Naive thymus-derived CD4-positive, alpha-beta T cell (primary cell): ENCODE measurements around the gene AP1B1. TPM values are rescaled to one million over a fixed set of nuclear protein-coding genes. Genes with fewer than 3 reads are reported as not detected.

Experiments
- ATAC-seq: fragments of 150-1000 bp; cut with Tn5 transposase; 2 replicates; pipeline ENCODE4 v1.10.0; 2021; ENCODE audit warnings: mild to moderate bottlenecking, moderate library complexity
- CTCF ChIA-PET: fragments of 350-600 bp; sonication (Branson Sonifier 250); formaldehyde crosslinking; loops from one replicate; lab custom pipeline; 2021; ENCODE audit warnings: antibody characterized with exemption; lab: Charles Lee
- POLR2A ChIA-PET: fragments of 350-600 bp; sonication (Branson Sonifier 250); formaldehyde crosslinking; loops from one replicate; lab custom pipeline; 2021; ENCODE audit warnings: antibody characterized with exemption, inconsistent platforms; lab: Charles Lee
- DNase-seq, 9 donors: peaks; one replicate each; pipeline versions ENCODE4 v3.0.0 to v3.0.0-alpha.2; 2020 to 2022; ENCODE audit warnings: mixed read lengths in 1 of 9
- H3K27ac ChIP-seq: one replicate; pipeline ENCODE4 v1.7.0; 2013; ENCODE audit warnings: mild to moderate bottlenecking, low read depth, low read length, moderate library complexity
- H3K27me3 ChIP-seq, 2 donors: one replicate each; pipeline ENCODE4 v1.7.0; 2013; ENCODE audit warnings: low read length in 2 of 2, mild to moderate bottlenecking in 2 of 2, moderate library complexity in 2 of 2; ENCODE audit not compliant: control insufficient read depth in 2 of 2, insufficient read depth in 2 of 2
- H3K36me3 ChIP-seq, 3 experiments: 1 replicate in 2 of 3; 2 replicates in 1 of 3; pipeline ENCODE4 v1.7.0; 2013; ENCODE audit warnings: low read length in 3 of 3, mild to moderate bottlenecking in 3 of 3, moderate library complexity in 1 of 3; ENCODE audit not compliant: insufficient read depth in 3 of 3, control insufficient read depth in 2 of 3
- H3K4me1 ChIP-seq, 2 donors: one replicate each; pipeline ENCODE4 v1.7.0; 2013; ENCODE audit warnings: low read length in 2 of 2, mild to moderate bottlenecking in 2 of 2, moderate library complexity in 1 of 2; ENCODE audit not compliant: control insufficient read depth in 2 of 2, insufficient read depth in 2 of 2
- H3K4me3 ChIP-seq: 2 replicates; pipeline ENCODE4 v1.7.0; 2013; ENCODE audit warnings: mild to moderate bottlenecking, low read length
- H3K9me3 ChIP-seq, 3 experiments: 1 replicate in 2 of 3; 2 replicates in 1 of 3; pipeline ENCODE4 v1.7.0; 2013; ENCODE audit warnings: low read length in 3 of 3; ENCODE audit not compliant: control insufficient read depth in 2 of 3
- H3K27ac Mint-ChIP-seq, 9 donors: one replicate each; pipeline ENCODE4 v1.8.0; 2020 to 2022; ENCODE audit warnings: mixed read lengths in 9 of 9, mild to moderate bottlenecking in 8 of 9, moderate library complexity in 5 of 9, inconsistent platforms in 2 of 9
- H3K27me3 Mint-ChIP-seq, 5 donors: one replicate each; pipeline ENCODE4 v1.8.0; 2021 to 2022; ENCODE audit warnings: mixed read lengths in 5 of 5, mild to moderate bottlenecking in 1 of 5
- H3K36me3 Mint-ChIP-seq, 5 donors: one replicate each; pipeline ENCODE4 v1.8.0; 2020 to 2022; ENCODE audit warnings: mixed read lengths in 5 of 5, mild to moderate bottlenecking in 3 of 5, inconsistent platforms in 1 of 5
- H3K4me1 Mint-ChIP-seq, 7 donors: one replicate each; pipeline ENCODE4 v1.8.0; 2020 to 2022; ENCODE audit warnings: mixed read lengths in 7 of 7, mild to moderate bottlenecking in 3 of 7, inconsistent platforms in 1 of 7
- H3K4me3 Mint-ChIP-seq, 10 donors: one replicate each; pipeline ENCODE4 v1.8.0; 2020 to 2022; ENCODE audit warnings: mild to moderate bottlenecking in 10 of 10, mixed read lengths in 10 of 10, moderate library complexity in 6 of 10, inconsistent platforms in 2 of 10
- H3K9me3 Mint-ChIP-seq, 11 donors: one replicate each; pipeline ENCODE4 v1.8.0; 2020 to 2022; ENCODE audit warnings: mixed read lengths in 11 of 11, mild to moderate bottlenecking in 4 of 11, inconsistent platforms in 1 of 11, moderate library complexity in 1 of 11
- intact Hi-C, 2 donors: fragments of 100-400 bp; cut with micrococcal nuclease; formaldehyde crosslinking; loops; one replicate each; pipeline ENCODE4 v1.15.1; 2023
- polyA plus RNA-seq, 2 donors: library from polyadenylated mRNA; unstranded; fragments of 300-500 nt; fragmentation: Illumina TruSeq; gene quantifications; one replicate each; pipeline ENCODE4 v1.2.3, GENCODE V29; 2021
- total RNA-seq, 6 experiments: library from RNA in 5 of 6; stranded (reverse) in 5 of 6; gene quantifications; 1 replicate in 5 of 6; 2 replicates in 1 of 6; pipeline ENCODE4 v1.2.3 and lab custom pipeline; 2021 to 2026

AP1B1 gene
- total and polyA plus RNA-seq, 7 experiments from 2014 or later = 15.0 to 77.7 (median 38.9) TPM

GRCh38 chr22:29302402-29302680 lies 86.0 kb downstream of the AP1B1 start:
- no peak overlapping the region for H3K4me3 ChIP-seq
- Mint-ChIP-seq H3K27me3 (peaks cover under 1 to 18% (median 11%) of the 10 kb centered on the region in 5 donors), H3K4me1 (peaks cover 8 to 22% (median 9%) of the 10 kb centered on the region in 7 donors), H3K9me3 (peaks cover 0 to 1% (median 0%) of the 10 kb centered on the region in 11 donors), H3K27ac (no peak overlapping the region), H3K36me3 (peaks cover 11 to 33% (median 17%) of the 10 kb centered on the region in 5 donors), H3K4me3 (no peak overlapping the region)
- CTCF ChIA-PET = no interaction called here
- peaks cover 0 to 7% of the 10 kb centered on the region in 2 donors for H3K27me3 ChIP-seq
- no peak overlapping the region for H3K27ac ChIP-seq
- no peak for DNase-seq
- peaks cover 14 to 34% (median 17%) of the 10 kb centered on the region in 3 experiments for H3K36me3 ChIP-seq
- H3K9me3 ChIP-seq = no peaks in the 10 kb centered on the region
- no peak for ATAC-seq
- intact Hi-C loops = loop anchor here in 1 of 2 donors (5.0 kb wide), 1 partner anchor 35 kb away; the partner anchor contains the start of genes EWSR1 and RHBDD3
- H3K4me1 ChIP-seq = peaks cover 3 to 10% of the 10 kb centered on the region in 2 donors
- POLR2A ChIA-PET = no interaction called here

- ChIA-PET CTCF (no interaction called here), POLR2A (no interaction called here)
- Histone ChIP-seq H3K36me3 (peaks cover 19 to 39% (median 22%) of the 10 kb centered on the region in 3 experiments), H3K27me3 (peaks cover 0 to 7% of the 10 kb centered on the region in 2 donors), H3K4me3 (no peak overlapping the region), H3K4me1 (peaks cover 3 to 10% of the 10 kb centered on the region in 2 donors), H3K9me3 (no peaks in the 10 kb centered on the region), H3K27ac (no peak overlapping the region)
- peaks cover 0 to 17% (median 10%) of the 10 kb centered on the region in 5 donors for H3K27me3 Mint-ChIP-seq
- DNase-seq (no peak), ATAC-seq (no peak)
- peaks cover 0 to 1% (median 0%) of the 10 kb centered on the region in 11 donors for H3K9me3 Mint-ChIP-seq
- peaks cover 11 to 37% (median 17%) of the 10 kb centered on the region in 5 donors for H3K36me3 Mint-ChIP-seq
- intact Hi-C loops = loop anchor here in 1 of 2 donors (5.0 kb wide), 1 partner anchor 35 kb away; the partner anchor contains the start of genes EWSR1 and RHBDD3
- H3K4me3 Mint-ChIP-seq = no peak overlapping the region
- H3K4me1 Mint-ChIP-seq = peaks cover 7 to 21% (median 8%) of the 10 kb centered on the region in 7 donors
- peak overlapping the region in 2 of 9 donors; percentile 22 to 29 for H3K27ac Mint-ChIP-seq
These were observed 86.5 kb downstream of the AP1B1 start for GRCh38 chr22:29301716-29302401.

GRCh38 chr22:29300807-29301601 lies 87.4 kb downstream of the AP1B1 start:
- Histone ChIP-seq H3K27me3 (peaks cover 0 to 7% of the 10 kb centered on the region in 2 donors), H3K9me3 (no peaks in the 10 kb centered on the region), H3K4me1 (peaks cover 0 to 3% of the 10 kb centered on the region in 2 donors), H3K36me3 (peaks cover 27 to 48% (median 29%) of the 10 kb centered on the region in 3 experiments), H3K27ac (no peak overlapping the region), H3K4me3 (no peak overlapping the region)
- Mint-ChIP-seq H3K4me1 (peaks cover 2 to 17% (median 6%) of the 10 kb centered on the region in 7 donors), H3K27ac (peak overlapping the region in 6 of 9 donors; percentile 22 to 69 (median 32)), H3K27me3 (peaks cover 0 to 14% (median 9%) of the 10 kb centered on the region in 5 donors), H3K4me3 (no peak overlapping the region), H3K9me3 (peaks cover 0 to 1% (median 0%) of the 10 kb centered on the region in 11 donors), H3K36me3 (peaks cover 11 to 42% (median 18%) of the 10 kb centered on the region in 5 donors)
- no peak for DNase-seq
- intact Hi-C loops = loop anchor here in 1 of 2 donors (5.0 kb wide), 1 partner anchor 34 kb away; the partner anchor contains the start of genes EWSR1 and RHBDD3
- CTCF ChIA-PET = no interaction called here
- POLR2A ChIA-PET = no interaction called here
- ATAC-seq = peak; percentile 12

- H3K36me3 Mint-ChIP-seq = peaks cover 11 to 47% (median 20%) of the 10 kb centered on the region in 5 donors
- H3K9me3 Mint-ChIP-seq = no peaks in the 10 kb centered on the region
- ATAC-seq = no peak
- peak overlapping the region in 2 of 9 donors; percentile 9 to 31 for H3K27ac Mint-ChIP-seq
- ChIA-PET POLR2A (no interaction called here), CTCF (no interaction called here)
- no peak for DNase-seq
- H3K4me3 Mint-ChIP-seq = no peak overlapping the region
- Histone ChIP-seq H3K27ac (no peak overlapping the region), H3K36me3 (peaks cover 33 to 53% (median 34%) of the 10 kb centered on the region in 3 experiments), H3K4me3 (no peak overlapping the region), H3K27me3 (peaks cover 0 to 4% of the 10 kb centered on the region in 2 donors), H3K4me1 (no peaks in the 10 kb centered on the region), H3K9me3 (no peaks in the 10 kb centered on the region)
- peaks cover 0 to 11% (median 3%) of the 10 kb centered on the region in 7 donors for H3K4me1 Mint-ChIP-seq
- intact Hi-C loops = loop anchor here in 1 of 2 donors (5.0 kb wide), 1 partner anchor 33 kb away; the partner anchor contains the start of genes EWSR1 and RHBDD3
- H3K27me3 Mint-ChIP-seq = peaks cover 0 to 12% (median 5%) of the 10 kb centered on the region in 5 donors
These were observed 87.9 kb downstream of the AP1B1 start for GRCh38 chr22:29300467-29300806.

DNA sequence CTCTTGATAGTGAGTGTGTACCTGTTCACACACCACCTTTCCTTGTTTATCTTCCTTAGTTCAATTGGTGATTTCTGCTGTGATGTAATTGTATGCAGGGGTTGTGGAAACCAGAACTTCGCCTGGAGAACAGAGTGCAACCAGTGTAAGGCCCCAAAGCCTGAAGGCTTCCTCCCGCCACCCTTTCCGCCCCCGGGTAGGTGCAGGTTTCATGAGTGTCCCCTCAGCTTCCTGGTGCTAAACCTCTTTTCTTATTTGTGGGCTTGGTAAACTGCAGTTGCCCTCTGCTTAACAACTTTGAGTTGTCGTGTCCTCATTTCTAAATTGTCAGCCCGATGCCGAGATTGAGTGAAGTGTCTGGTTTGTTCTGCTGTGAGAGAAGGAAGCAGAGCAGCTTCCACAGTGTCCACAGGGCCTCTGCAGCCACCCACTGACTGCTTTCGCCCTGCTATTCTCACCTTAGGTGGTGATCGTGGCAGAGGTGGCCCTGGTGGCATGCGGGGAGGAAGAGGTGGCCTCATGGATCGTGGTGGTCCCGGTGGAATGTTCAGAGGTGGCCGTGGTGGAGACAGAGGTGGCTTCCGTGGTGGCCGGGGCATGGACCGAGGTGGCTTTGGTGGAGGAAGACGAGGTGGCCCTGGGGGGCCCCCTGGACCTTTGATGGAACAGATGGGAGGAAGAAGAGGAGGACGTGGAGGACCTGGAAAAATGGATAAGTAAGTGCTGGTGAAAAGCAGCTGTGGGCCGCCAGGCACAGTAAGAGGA lies 89.1 kb downstream of the AP1B1 start:
- Histone ChIP-seq H3K27ac (no peak overlapping the region), H3K4me3 (no peak overlapping the region), H3K4me1 (no peaks in the 10 kb centered on the region), H3K36me3 (peaks cover 34 to 65% (median 38%) of the 10 kb centered on the region in 3 experiments), H3K9me3 (no peaks in the 10 kb centered on the region), H3K27me3 (no peaks in the 10 kb centered on the region)
- Mint-ChIP-seq H3K9me3 (no peaks in the 10 kb centered on the region), H3K36me3 (peaks cover 11 to 47% (median 22%) of the 10 kb centered on the region in 5 donors), H3K27ac (peak overlapping the region in 7 of 9 donors; percentile 7 to 66 (median 36)), H3K4me3 (no peak overlapping the region), H3K4me1 (peaks cover 0 to 11% (median 3%) of the 10 kb centered on the region in 7 donors), H3K27me3 (peaks cover 0 to 2% (median 0%) of the 10 kb centered on the region in 5 donors)
- ChIA-PET POLR2A (no interaction called here), CTCF (no interaction called here)
- DNase-seq (no peak), ATAC-seq (no peak)
- intact Hi-C loops = no loop called here

DNA sequence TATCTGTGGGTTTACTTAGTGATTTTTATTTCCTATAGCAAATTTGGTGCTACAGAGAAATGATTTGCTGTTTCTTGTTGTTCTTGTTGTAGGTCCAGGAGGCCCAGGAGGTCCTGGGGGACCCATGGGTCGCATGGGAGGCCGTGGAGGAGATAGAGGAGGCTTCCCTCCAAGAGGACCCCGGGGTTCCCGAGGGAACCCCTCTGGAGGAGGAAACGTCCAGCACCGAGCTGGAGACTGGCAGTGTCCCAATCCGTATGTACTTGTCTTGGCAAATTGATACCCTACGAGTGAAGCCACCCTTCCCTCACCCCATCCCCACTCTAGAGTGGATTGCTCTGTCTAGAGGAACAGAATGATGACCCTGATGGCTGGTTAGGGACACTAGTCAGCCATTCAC lies 89.7 kb downstream of the AP1B1 start:
- no peaks in the 10 kb centered on the region for H3K4me1 ChIP-seq
- ChIA-PET POLR2A (no interaction called here), CTCF (no interaction called here)
- Mint-ChIP-seq H3K27me3 (no peaks in the 10 kb centered on the region), H3K9me3 (no peaks in the 10 kb centered on the region), H3K4me3 (no peak overlapping the region), H3K27ac (no peak overlapping the region), H3K4me1 (peaks cover 0 to 11% (median 3%) of the 10 kb centered on the region in 7 donors), H3K36me3 (peaks cover 11 to 50% (median 22%) of the 10 kb centered on the region in 5 donors)
- peaks cover 34 to 71% (median 38%) of the 10 kb centered on the region in 3 experiments for H3K36me3 ChIP-seq
- H3K27me3 ChIP-seq = no peaks in the 10 kb centered on the region
- intact Hi-C loops = no loop called here
- no peak overlapping the region for H3K4me3 ChIP-seq
- DNase-seq = no peak
- no peak for ATAC-seq
- no peaks in the 10 kb centered on the region for H3K9me3 ChIP-seq
- H3K27ac ChIP-seq = no peak overlapping the region
